Stimulated activated CD8-positive, alpha-beta memory T cell treated with anti-CD3 and anti-CD28 coated beads, Interleukin-15, amount 100 ng/mL, for 1 hour (primary cell): Measurements from ENCODE around the gene SLC6A20.
"Not testable (repeated sequence)": the region's sequence is repeated elsewhere in the genome, so short reads cannot be mapped to it uniquely, and the experiment has no call there.

Experiments
- DNase-seq: peaks from one replicate; pipeline ENCODE4 v3.0.0-alpha.2; 2020; ENCODE audit warnings: low read depth

The SLC6A20 gene

DNA sequence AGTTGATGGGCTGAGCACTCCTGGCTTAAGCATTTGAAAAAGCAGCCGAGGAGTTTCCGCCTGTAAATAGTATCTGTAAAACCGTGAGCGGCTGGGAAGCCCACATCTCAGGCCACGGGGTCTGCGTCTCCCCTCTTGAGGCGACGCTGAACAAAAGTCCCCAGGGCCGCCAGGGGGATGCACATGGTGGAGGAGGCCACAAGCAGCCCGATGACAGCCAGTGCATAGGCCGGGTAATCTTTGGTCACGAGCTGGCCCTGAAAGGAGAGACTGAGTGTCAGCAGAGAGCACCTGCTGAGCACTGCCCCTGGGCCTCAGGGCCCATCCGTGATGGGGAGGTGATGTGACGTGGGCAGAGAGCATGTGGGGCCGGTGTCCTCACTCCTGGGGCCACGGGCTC is 37.5 kb downstream of the SLC6A20 start:
- no peak for DNase-seq

GRCh38 chr3:45757141-45757540 is 39.2 kb downstream of the SLC6A20 start:
- DNase-seq = not testable (repeated sequence)

- no peak for DNase-seq
Observed at GRCh38 chr3:45756055-45756454, 40.3 kb downstream of the SLC6A20 start.

GRCh38 chr3:45754461-45754860 is 41.9 kb downstream of the SLC6A20 start:
- no peak for DNase-seq

- no peak for DNase-seq
Observed at GRCh38 chr3:45753095-45753494, 43.2 kb downstream of the SLC6A20 start.

GRCh38 chr3:45751537-45752242 is 44.6 kb downstream of the SLC6A20 start:
- DNase-seq = no peak

GRCh38 chr3:45749880-45750279 is 46.5 kb downstream of the SLC6A20 start:
- no peak for DNase-seq

- not testable (repeated sequence) for DNase-seq
Observed at GRCh38 chr3:45749036-45749600, 47.2 kb downstream of the SLC6A20 start.

DNA sequence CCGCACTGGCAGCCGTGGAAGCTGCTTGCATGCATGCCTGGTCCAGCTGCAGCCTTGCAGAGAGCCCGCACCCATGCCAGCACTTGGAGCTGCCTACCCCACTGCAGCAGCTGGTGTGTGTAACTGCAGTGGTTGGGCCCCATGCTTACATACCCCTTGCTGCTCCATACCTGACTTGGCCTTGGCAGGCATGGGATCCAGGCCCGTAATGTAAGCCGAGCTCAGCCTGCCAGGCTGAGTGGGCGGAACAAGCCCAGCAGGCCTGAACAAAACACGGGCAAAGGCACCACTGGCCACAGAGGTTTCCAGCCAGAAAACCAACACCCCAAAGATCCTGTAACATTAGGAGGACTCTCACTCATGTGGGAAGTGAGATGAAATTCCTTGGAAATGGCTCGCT is 48.3 kb downstream of the SLC6A20 start:
- DNase-seq = no peak

DNA sequence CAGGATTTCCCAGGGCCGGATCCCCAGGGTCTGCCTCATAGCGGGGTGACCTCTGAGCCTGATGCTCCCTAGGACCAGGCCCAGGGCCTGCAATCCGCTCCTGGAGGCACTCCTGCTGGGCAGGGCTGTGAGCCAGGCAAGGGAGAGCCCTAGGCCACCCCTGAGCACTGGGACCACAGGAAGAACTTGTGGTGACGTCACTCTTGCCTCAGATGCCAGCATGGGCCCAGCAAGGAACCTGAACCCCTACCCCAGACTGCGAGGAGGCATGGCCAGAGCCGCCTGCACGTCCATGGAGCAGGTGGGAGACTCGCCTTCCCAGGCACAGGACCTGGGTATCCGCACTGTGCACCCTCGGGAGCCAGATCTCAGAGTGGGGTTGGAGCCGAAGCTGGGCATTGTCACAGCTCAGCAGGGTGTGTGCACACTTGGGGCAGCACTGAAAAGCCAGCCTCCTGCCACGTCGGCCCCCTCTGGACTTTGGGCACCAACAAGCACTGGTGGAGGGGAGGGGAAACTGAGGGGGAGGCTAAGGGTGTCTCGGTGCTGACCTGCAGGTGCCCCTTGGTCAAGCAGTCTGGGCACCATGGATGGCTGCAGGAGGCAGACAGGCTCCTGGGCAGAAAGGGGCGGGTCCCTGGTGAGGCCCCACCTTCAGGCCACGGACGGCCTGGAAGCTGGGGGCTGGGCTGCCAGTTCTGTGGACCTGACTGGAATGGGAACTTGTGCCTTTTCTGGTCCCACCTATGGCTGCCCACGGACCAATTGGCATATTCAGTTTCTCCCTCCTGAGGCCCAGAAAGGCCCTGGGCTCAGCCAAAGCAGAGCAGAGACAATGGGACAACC is 49.3 kb downstream of the SLC6A20 start:
- no peak for DNase-seq

DNA sequence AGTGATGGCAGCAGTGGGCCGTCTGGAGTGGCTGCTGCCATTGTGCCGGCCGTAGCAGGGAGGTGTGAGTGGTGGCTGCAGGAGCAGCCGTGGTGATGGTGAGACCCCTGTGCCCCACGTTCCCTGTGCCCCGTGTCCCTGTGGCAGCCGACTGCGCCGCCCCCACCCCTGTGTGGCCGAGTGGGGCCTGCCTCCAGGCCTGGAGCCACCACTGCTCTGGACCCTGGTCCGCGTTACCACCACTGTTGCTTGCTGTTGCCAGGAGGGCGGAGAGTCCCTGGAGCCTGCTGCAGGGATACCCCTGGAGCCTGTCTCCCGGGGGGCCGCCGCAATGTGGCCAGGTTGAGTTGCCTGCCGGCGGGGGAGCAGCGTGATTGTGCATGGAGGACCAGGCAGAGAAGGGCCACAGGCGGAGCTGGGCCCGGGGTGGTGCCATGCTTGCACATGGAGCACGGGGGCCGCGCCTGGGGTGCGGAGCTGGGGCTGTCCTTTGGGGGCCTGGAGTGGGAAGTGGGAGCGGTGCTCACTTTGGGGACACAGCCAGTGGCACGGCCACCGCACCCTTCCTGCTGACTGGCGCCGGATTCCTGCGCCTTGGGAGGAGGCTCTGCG is 50.1 kb downstream of the SLC6A20 start:
- no peak for DNase-seq

GRCh38 chr3:45742461-45743089 is 53.8 kb downstream of the SLC6A20 start:
- DNase-seq = no peak

DNA sequence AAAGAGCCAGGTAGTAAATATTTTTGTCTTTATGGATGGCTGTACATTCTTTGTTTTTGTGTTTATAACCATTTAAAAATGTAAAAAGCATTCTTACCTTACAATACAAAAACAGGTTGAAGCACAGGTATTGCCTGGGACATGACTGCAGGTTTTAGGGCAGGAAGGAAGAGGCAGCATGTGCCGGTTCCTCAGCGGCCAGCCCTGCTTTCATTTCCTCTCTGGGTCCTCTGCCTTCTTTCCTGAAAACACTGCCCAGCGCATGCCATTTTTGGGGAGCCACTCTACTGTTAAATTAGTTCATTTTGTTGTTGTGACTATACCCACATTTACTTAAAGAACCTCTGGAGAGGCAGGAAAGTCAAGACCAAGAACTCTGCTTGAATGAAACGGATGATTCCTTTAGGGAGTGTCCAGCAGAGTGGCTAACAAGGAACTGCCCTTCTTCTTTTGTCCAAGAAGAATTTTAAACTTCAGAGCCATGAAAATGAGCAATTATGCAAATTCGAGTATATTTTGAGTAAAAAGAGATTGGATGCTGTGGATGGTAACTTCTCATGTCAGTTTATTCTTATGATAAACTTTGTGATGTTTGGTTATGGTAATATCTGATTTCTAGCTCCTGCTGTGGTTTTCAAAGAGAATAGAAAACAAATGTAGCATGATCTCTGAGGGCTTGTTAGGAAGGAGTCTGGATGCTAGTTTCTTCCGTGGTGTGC is 54.4 kb downstream of the SLC6A20 start:
- DNase-seq = no peak

DNA sequence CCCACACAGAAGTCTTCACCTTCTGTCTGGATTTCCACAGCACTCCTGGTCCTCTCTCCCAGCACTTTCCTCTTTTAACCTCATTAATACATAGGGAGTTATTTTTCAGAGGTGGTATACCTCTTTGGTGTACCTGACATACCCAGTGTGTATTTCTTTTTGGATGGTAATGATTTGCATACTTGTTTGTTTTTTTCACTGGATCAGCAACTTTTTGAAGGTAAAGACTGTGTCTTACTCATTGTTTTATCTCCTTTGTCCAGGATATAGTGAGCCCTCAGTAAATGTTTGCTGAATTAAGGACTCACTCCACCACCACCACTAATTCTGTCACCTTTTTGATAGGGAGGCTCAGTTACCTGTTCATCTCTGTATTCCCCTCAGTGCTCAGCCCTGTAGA is 55.1 kb downstream of the SLC6A20 start:
- no peak for DNase-seq

GRCh38 chr3:45739991-45740390 is 56.3 kb downstream of the SLC6A20 start:
- no peak for DNase-seq

DNA sequence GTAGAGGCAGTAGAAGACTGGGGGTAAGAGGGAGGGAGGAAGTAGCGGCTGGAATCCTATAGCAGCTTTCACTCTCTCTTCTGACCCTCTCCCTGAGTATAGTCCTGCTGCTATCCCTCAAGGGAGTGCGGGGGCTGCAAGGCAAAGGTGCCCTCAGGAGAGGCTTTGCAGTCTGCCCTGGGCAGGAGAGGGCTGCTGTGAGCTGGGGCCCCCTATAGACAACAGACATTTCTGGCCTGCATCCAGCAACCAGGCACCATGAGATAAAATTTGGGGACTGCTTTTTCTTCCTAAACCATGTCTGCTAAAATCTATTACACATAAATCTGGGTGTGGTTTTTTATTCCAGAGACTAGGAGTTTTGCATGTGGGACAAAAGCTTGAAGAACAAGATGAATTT is 59.1 kb downstream of the SLC6A20 start:
- DNase-seq = no peak

- DNase-seq = no peak
Observed at GRCh38 chr3:45736707-45737106, 59.6 kb downstream of the SLC6A20 start.

- DNase-seq = no peak
Observed at GRCh38 chr3:45730409-45731154, 65.8 kb downstream of the SLC6A20 start.

- DNase-seq = no peak
Observed at GRCh38 chr3:45729614-45730013, 66.7 kb downstream of the SLC6A20 start.

DNA sequence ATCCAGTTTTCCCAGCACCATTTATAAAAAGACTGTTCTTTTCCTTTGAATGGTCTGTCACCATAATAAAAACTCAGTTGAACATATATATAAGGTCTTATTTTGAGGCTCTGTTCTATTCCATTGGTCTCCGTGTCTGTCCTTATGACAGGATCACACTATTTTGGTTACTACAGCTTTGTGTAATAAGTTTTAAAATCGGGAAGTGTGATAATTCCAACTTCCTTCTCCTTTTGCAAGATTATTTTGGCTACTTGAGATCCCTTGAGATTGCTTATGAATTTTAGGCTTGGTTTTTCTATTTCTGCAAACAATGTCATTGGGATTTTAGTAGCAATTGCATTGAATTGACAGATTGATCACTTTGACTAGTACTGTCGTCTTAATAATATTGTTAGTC is 71.4 kb downstream of the SLC6A20 start:
- DNase-seq = no peak
